Immature natural killer cell (primary cell): ENCODE data around the gene HARBI1. TPM values are rescaled to one million over a fixed set of nuclear protein-coding genes. Genes with fewer than 3 reads are reported as not detected.

Source experiments
- polyA plus RNA-seq, 3 donors: library from polyadenylated mRNA; unstranded; fragments of 300-500 nt; fragmentation: Illumina TruSeq; gene quantifications; one replicate each; pipeline ENCODE4 v1.2.3, GENCODE V29; 2021

Gene HARBI1
- polyA plus RNA-seq, 3 donors from 2014 or later: 1.3 to 9.9 (median 2.9) TPM

Other genes with a start within 250 kb of the HARBI1 start
- under 1 TPM in 1 of 3 donors, not detected in 2; 0.44 TPM for gene MDK, start 235.6 kb downstream of the HARBI1 start, polyA plus RNA-seq
- under 1 TPM in 2 of 3 donors, not detected in 1; 0.31 to 0.51 TPM for gene CHRM4, start 225.5 kb downstream of the HARBI1 start, polyA plus RNA-seq
- gene AMBRA1, start 23.2 kb downstream of the HARBI1 start, polyA plus RNA-seq: 10 to 100 TPM in 1 of 3 donors, 1 to 10 TPM in 2; 5.3 to 12.8 (median 7.4) TPM
- gene ATG13, start 326 bp upstream of the HARBI1 start, polyA plus RNA-seq: 100 to 1,000 TPM in 2 of 3 donors, 10 to 100 TPM in 1; 67.4 to 103 (median 100) TPM
- gene ARHGAP1, start 83.4 kb upstream of the HARBI1 start, polyA plus RNA-seq: 100 to 1,000 TPM in 1 of 3 donors, 10 to 100 TPM in 2; 38.6 to 104 (median 60.4) TPM
- gene ZNF408, start 83.8 kb upstream of the HARBI1 start, polyA plus RNA-seq: 10 to 100 TPM in 1 of 3 donors, 1 to 10 TPM in 2; 9.1 to 14.6 (median 9.5) TPM
- not detected for gene F2, start 102.0 kb upstream of the HARBI1 start, polyA plus RNA-seq
- gene CKAP5, start 229.1 kb upstream of the HARBI1 start, polyA plus RNA-seq: 10 to 100 TPM in 1 of 3 donors, 1 to 10 TPM in 2; 9.1 to 22.1 (median 9.4) TPM